ENCODE data around the gene CLEC4E. TPM values are rescaled to one million over a fixed set of nuclear protein-coding genes. Genes with fewer than 3 reads are reported as not detected.

CLEC4E gene
- total and polyA plus RNA-seq, 2 of the 4 experiments (the other 2 are of a cell fraction), result not detected

DNA sequence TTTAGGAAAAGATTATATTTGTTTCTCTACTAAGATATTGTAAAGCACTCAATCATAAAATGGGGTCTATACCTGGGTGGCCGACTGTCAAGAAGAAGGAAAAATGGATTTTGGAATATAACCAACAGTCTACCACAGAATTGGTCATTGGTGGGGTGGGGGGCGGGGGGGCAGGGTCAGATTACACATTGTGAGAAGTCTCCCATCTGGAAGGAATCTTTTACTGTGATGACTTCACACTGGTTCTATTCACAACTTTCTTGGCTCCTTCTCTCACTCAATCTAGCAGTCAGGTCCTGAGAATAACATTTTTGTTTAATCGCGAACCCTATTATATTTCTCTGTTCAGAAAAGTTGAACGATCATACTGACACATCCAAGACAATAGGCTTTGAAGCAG is 8.7 kb upstream of the CLEC4E start:
- Histone ChIP-seq H3K4ac (ENCODE audit: low read depth, low read length) (no peak overlapping the region), H3K9me1 (ENCODE audit: insufficient read depth, low read length) (no peaks in the 10 kb centered on the region), H2BK5ac (ENCODE audit: low read depth, low read length, poor library complexity, severe bottlenecking) (no peak overlapping the region), H3K4me1 (ENCODE audit: control insufficient read depth, insufficient read depth, low read length) (no peaks in the 10 kb centered on the region), H3K56ac (ENCODE audit: extremely low read depth, insufficient read depth, low read length) (no peak overlapping the region), H3K18ac (ENCODE audit: low read depth, low read length) (no peak overlapping the region), H3K36me3 (ENCODE audit: control insufficient read depth, insufficient read depth, low read length) (no peaks in the 10 kb centered on the region), H3K4me2 (ENCODE audit: low read depth, low read length) (no peak overlapping the region), H3K14ac (replicated peaks; ENCODE audit: low read depth, low read length) (no peak overlapping the region), H2AFZ (replicated peaks; ENCODE audit: low read length, poor library complexity) (no peak overlapping the region), H4K8ac (ENCODE audit: low read depth in 2 of 2, low read length in 2 of 2) (no peak overlapping the region), H3K9ac (ENCODE audit: low read depth, low read length) (no peak overlapping the region), H4K91ac (ENCODE audit: insufficient read depth, low read depth, low read length) (no peak overlapping the region), H3K27me3 (ENCODE audit: control insufficient read depth, insufficient read depth, low read length) (no peaks in the 10 kb centered on the region), H3K27ac (ENCODE audit: insufficient read depth, low read length) (no peak overlapping the region), H2AK5ac (ENCODE audit: low read depth, low read length) (no peak overlapping the region), H2BK20ac (ENCODE audit: low read depth, low read length) (no peak overlapping the region), H3K79me1 (ENCODE audit: low read depth in 1 of 2, low read length in 2 of 2) (no peaks in the 10 kb centered on the region), H3K9me3 (ENCODE audit: control insufficient read depth, insufficient read depth, low read length) (no peaks in the 10 kb centered on the region), H3K4me3 (ENCODE audit: insufficient read depth, low read depth, low read length) (no peak overlapping the region), H4K5ac (ENCODE audit: low read depth, low read length) (no peak overlapping the region), H4K20me1 (ENCODE audit: insufficient read depth, low read length) (no peaks in the 10 kb centered on the region), H2BK120ac (ENCODE audit: low read depth, low read length) (no peak overlapping the region), H3K23ac (ENCODE audit: low read depth, low read length) (no peak overlapping the region), H2BK15ac (ENCODE audit: low read depth, low read length) (no peak overlapping the region), H2AK9ac (replicated peaks; ENCODE audit: low read depth, low read length, poor library complexity) (no peak overlapping the region)
- ChIA-PET CTCF (no interaction called here), POLR2A (ENCODE audit: unreplicated experiment) (no interaction called here)
- in situ Hi-C loops (cut with MboI; ENCODE audit: low sequenced_read_pairs) (no loop called here), dilution Hi-C loops (cut with HindIII; ENCODE audit: low sequenced_read_pairs, unreplicated experiment) (no loop called here), intact Hi-C loops (cut with micrococcal nuclease) (loop anchor here (10.0 kb wide), 1 partner anchor 345 kb away; no protein-coding TSS in a partner anchor)
- ATAC-seq (ENCODE audit: low read depth), result no peak
- no peak for DNase-seq
- no peak for TF ChIP-seq SMC3 (IDR thresholded peaks at IDR 0.05; ENCODE audit: low read depth, low read length)
- TF ChIP-seq MAZ (IDR thresholded peaks at IDR 0.05; ENCODE audit: borderline replicate concordance, low read depth, low read length), result no peak
- TF ChIP-seq FOS (IDR thresholded peaks at IDR 0.05; ENCODE audit: low read depth, low read length), result no peak
- TF ChIP-seq CTCF (conservative IDR thresholded peaks at IDR 0.05; ENCODE audit: low read depth, low read length), result no peak
- no peak for TF ChIP-seq RFX5 (IDR thresholded peaks at IDR 0.05; ENCODE audit: low read depth, low read length)
- no peak for TF ChIP-seq MXI1 (IDR thresholded peaks at IDR 0.05; ENCODE audit: borderline replicate concordance, low read depth, low read length)
- TF ChIP-seq USF2 (IDR thresholded peaks at IDR 0.05; ENCODE audit: low read depth, low read length), result no peak
- TF ChIP-seq, protein P1, sequence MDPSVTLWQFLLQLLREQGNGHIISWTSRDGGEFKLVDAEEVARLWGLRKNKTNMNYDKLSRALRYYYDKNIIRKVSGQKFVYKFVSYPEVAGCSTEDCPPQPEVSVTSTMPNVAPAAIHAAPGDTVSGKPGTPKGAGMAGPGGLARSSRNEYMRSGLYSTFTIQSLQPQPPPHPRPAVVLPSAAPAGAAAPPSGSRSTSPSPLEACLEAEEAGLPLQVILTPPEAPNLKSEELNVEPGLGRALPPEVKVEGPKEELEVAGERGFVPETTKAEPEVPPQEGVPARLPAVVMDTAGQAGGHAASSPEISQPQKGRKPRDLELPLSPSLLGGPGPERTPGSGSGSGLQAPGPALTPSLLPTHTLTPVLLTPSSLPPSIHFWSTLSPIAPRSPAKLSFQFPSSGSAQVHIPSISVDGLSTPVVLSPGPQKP (IDR thresholded peaks at IDR 0.05; ENCODE audit: borderline replicate concordance, low read depth, low read length), result no peak
- no peak for TF ChIP-seq POLR2A (IDR thresholded peaks at IDR 0.05; ENCODE audit: low read depth, low read length)
- TF ChIP-seq RCOR1 (IDR thresholded peaks at IDR 0.05; ENCODE audit: insufficient replicate concordance, low read length), result no peak
- TF ChIP-seq CHD1 (IDR thresholded peaks at IDR 0.05; ENCODE audit: low read depth, low read length), result no peak
- no peak for TF ChIP-seq MAFK (IDR thresholded peaks at IDR 0.05; ENCODE audit: low read depth, low read length)
- TF ChIP-seq CEBPB (IDR thresholded peaks at IDR 0.05; ENCODE audit: low read depth, low read length), result no peak
- TF ChIP-seq NFE2L2 (IDR thresholded peaks at IDR 0.05; ENCODE audit: low read depth, low read length), result no peak
- TF ChIP-seq RAD21 (IDR thresholded peaks at IDR 0.05; ENCODE audit: low read length), result no peak
- no peak for TF ChIP-seq BHLHE40 (IDR thresholded peaks at IDR 0.05; ENCODE audit: low read depth, low read length)
- no CpG with 5 or more reads among the region's 5 CpGs for WGBS, 2 experiments (ENCODE audit: extremely low coverage in 2 of 2, insufficient read length in 1 of 2)
- no TSS peak for BruUV-seq (replicated peaks)

All from IMR-90 (cell line).